HG03457 (cell line): ENCODE measurements around the gene FGF6.
"Not testable (repeated sequence)": the region's sequence is repeated elsewhere in the genome, so short reads cannot be mapped to it uniquely, and the experiment has no call there.

Experiments used
- ATAC-seq: cut with Tn5 transposase; IDR thresholded peaks from one replicate; pipeline ENCODE4 v1.9.1; 2021; ENCODE audit warnings: moderate number of reproducible peaks; ENCODE audit not compliant: unreplicated experiment

Gene FGF6, protein sequence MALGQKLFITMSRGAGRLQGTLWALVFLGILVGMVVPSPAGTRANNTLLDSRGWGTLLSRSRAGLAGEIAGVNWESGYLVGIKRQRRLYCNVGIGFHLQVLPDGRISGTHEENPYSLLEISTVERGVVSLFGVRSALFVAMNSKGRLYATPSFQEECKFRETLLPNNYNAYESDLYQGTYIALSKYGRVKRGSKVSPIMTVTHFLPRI

DNA sequence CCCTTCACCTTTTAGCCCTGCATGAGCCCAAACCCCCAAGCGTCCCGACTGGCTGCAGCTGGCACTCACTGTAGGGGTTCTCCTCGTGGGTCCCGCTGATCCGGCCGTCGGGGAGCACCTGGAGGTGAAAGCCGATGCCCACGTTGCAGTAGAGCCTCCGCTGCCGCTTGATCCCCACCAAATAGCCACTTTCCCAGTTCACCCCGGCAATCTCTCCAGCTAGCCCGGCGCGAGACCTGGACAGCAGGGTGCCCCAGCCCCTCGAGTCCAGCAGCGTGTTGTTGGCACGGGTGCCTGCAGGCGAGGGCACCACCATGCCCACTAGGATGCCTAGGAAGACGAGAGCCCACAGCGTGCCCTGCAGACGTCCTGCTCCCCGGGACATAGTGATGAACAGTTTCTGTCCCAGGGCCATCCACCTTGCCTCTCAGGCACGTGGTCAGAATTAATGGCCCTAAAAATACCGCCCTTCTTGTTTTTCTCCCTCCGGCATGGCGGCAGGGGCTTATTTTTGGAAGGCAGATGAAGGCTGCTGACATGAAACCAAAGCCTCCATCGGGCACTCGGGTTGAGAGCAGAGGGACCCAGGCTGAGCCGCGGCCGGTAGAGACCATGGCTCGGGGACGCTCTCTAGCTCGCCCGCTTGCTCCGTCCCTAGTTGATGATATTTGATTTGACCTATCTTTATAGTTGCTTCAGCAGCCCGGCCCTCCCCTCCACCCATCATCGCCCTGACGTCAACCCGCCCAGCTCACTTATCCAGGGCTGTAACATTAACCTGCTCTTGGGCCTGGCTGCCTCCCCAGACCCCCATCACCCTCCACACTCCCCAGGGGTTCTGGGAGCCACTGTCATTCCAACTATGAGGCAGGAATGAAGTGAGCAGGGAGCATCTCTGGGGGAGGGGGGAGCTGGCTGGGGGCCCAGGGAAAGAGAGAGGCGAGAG is at the start of gene FGF6:
Gene FGF6 (minus strand): TSS at position 660 of the 946 bp plus-strand sequence. CDS start 245 bp downstream, at position 415.
- ATAC-seq: no peak

DNA sequence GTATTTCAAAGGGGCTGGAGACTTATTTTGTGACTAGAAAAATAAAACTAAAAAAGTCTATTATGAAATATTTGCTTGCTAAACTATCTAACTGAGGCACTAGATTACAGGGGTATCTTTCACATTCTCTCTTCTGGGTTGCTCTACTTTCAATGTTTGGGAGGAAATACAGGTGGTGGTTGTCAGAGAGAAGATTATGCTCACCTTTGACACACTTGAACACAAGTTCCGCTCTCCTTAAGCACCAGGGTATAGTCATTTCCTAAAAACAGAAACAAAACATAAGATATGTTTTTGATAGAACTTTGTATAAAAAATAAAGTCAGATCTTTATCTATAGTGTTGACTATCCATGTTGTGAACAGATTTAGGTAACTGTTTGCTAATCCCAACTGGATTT is 45.4 kb upstream of the FGF6 start:
- ATAC-seq: no peak

DNA sequence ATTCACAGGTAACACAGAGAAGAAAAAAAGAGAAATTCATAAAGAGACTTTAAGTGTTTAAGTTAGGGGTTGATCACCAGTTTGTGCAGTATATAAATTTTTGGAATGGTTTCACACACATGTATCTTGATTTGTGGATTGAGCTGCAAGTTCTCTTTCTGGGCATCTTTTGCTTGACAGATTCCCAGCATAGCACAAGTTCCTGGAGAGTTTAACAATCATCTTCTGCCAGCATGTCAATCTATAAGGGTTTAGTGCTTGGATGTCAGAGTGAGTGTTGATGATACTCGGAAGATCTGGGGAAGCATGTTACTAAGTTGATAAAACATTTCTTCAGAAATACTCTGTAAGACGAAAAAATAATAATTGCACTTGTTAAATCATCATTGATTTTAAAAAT is 43.9 kb upstream of the FGF6 start:
- no peak for ATAC-seq

DNA sequence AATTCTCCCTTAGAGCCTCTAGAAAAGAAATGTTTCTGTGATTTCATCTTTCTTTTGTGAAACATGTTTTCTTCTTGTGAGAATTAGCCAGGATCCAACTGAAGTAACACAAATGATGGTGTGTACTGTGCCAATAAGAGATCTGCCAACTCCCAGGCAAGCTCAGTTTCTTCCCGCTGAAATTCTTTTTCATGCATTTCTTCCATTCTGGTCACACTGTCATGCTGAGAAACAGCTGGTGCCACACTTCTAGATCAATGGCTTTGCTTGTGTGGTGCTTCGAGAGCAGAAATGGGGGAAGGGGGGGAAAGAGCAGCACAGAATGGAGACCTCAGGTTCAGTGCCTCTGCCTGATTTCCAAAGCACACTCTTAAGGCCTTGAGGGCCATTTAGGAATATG is 41.4 kb upstream of the FGF6 start:
- no peak for ATAC-seq

DNA sequence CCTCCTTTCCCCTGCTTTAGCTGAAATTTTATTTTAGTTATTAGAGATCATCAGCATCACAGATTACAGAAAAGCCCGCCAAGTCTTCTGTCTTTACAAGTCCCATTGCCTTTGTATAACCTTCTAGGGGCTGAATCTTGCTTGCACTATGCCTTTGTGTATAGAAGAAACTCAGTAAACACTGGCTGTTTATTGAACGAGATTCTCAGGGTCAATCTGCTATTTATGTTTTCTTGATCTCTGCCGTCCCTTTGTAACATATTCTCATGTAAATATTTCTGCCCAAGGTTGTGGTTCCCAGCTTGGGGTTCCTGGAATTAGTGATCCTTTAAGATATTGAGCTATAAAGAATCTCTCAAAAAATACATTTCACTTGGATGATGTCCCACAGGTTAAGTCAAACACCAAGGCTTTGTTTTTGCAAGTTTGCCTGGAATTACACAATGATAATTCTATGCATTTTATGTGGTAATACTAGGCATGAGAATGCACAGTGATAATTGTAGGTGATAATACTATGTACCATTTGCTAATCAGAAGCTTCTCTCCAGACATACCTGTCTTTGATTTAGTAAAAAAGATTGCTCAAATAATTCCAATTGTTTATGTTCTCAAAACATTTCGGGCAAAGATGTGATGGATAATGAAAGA is 40.6 kb upstream of the FGF6 start:
- no peak for ATAC-seq

DNA sequence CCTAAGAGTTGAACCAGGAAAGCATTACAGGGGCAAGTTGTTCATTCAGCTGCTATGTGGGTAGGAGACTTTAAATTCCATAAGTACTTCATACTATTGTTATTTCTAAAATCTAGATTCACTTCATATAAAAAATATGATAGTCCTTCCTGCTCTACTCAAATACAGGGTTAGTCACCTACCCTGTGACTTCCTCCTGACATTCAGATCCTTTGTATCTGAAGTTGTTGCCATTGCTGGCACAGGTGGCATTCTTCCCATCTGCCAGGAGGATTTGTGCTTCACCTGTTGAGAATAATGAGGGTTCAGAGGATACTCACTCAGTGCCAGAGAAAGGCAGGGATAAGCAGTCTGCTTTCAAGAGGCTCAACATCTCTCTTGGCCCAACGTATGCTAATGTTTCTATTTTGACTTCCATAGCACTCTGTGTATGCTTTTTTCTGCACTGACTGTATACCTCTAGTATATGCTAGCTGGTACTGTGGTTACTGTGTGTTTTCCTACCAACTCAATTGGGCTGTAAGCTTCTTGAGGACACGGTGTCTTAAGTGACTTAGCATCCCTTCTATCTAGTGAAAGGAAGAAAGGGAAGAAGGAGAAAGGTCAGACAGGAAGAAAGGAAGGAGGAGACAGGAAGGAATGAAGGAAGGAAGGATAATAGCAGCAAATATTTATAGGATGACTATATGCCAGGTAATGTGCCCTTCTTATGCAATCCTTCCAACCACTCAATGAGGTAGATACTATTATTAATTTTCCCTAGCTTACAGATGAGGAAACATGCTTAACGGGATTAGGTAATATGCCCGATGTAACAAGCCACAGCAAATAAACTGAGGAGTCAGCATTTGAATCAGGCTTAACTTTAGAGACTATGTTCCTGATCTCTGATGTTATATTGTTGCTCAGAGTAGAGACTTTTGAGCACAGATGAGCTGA is 38.5 kb upstream of the FGF6 start:
- ATAC-seq: no peak

DNA sequence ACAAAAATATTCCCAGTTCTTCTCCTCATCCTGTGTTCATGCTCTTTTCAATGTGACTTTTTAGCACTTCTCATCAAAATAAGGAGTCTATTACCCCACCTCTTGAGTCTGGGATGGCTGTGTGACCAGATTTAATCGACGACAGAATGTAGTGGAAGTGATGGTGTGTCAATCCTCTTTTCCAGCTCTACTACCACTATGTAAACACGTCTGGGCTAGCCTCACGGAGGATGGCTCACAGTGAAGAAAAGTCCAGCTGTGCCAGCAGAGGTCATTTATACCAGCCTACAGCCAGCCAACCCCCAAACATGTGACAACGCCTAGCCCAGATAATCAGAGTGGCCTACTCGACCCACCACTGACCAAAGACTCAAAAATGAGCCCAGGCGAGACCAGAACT is 37.3 kb upstream of the FGF6 start:
- ATAC-seq: no peak

DNA sequence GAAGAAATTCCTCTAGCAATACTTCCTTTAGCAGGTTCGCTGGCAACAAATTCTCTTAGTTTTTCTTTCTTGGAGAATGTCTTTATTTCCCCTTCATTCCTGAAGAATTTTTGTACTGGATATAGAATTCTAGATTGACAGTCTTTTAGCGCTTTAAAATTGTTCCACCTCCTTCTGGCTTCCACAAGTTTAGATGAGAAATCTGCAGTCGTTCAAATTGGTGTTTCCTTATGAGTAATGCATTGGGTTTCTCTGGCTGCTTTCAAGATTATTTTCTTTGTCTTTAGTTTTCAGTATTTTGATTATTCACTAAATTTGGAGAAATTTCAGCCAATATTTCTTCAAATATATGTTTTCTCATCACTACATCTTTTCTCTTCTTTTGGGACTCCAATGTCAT is 33.3 kb upstream of the FGF6 start:
- ATAC-seq: no peak

DNA sequence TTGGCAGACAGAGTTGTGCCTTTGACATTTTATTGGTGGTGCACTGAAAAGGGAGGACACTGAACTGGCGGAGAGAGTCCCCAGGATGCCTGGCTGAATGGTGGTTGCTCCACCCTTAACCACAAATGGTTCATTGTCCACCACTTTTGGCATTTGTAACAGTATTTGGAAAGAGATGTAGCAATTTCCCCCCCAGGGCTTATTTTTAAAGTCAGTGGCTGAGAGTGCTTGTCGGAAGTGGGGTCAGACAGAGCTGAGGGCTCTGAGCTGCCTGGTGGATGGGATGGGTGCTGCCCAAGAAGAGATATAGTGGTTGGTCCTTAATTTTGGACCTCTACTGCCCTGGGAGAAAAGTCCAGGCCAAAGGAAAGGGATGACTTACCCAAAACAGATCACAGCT is 31.5 kb upstream of the FGF6 start:
- no peak for ATAC-seq

DNA sequence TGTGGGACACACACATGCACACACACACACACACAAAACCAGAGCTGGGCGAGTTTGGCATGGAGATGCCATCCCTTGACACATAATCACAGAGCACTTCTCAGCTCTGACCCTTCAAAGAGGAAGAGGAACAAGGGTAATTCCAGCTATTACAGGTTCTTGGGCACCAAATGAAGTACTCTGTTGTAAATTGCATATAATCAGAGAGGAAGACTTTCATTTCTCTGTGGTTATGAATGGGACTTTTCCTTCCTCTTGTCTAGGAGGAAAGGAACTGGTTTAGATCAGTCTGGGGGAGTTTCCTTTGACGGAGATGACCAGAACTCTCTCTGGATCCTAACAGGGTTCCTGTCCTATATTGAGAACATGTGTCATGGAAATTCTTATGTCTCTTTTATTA is 26.4 kb upstream of the FGF6 start:
- no peak for ATAC-seq

DNA sequence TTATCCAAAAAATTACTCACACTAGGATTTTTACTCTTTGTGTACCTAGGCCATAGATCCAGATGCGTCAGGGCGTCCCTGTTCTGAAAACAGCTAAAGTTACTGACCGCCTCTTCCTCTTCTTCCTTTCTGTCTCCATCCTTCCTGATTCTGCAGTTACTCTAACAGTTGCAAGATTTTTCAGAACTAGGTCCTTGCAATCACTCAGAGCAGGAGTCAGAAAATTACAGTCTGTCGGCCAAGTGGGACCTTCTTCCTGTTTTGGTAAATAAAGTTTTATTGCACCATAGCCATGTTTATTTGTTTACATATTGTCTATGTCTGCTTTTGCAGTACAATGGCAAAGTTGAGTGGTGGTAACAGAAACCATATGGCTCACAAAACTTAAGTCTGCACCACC is 25.6 kb upstream of the FGF6 start:
- ATAC-seq: no peak

DNA sequence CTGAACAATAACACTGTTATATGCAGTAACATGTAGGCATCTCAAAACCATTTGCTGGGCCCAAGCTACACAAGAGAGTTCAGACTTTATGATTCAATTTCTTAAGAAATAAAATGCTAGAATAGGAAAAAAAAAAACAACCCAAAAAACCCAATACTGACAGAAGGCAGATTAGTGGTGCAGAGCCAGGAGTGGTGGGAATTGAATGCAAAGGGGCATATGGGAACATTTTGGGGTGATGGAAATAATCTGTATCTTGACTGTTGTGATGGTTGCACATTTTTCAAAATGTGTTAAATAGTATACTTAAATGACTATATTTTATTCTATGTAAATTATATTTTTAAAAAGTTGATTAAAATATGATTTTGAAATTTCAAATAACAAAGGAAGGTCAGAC is 23.4 kb upstream of the FGF6 start:
- ATAC-seq: no peak

DNA sequence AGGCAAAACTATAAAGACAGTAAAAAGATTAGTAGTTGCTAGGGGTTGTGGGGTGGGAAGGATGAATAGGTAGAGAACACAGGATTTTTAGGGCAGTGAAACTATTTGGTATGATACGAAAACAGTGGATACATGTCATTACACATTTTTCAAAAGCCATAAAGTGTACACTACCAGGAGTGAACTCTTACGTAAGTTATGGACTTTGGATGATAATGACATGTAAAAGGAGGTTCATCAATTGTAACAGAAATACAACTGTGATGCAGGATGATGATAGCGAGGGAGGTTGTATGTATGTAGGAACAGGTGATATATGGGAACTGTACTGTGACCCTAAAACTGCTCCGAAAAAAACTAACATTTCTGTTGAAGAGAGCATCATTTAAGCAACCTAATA is 15.1 kb upstream of the FGF6 start:
- ATAC-seq: no peak

DNA sequence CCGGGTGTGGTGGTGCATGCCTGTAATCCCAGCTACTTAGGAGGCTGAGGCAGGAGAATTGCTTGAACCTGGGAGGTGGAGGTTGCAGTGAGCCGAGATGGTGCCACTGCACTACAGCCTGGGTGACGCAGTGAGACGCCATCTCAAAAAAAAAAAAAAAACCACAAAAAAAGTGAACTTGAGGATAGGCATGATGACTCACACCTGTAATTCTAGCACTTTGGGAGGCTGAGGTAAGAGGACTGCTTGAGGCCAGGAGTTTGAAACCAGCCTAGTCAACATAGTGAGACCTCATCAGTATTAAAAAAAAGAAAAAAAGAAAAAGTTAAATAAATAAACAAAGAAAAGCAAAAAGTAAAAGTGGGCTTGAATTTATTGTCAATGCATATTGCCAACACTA is 10.2 kb upstream of the FGF6 start:
- not testable (repeated sequence) for ATAC-seq

DNA sequence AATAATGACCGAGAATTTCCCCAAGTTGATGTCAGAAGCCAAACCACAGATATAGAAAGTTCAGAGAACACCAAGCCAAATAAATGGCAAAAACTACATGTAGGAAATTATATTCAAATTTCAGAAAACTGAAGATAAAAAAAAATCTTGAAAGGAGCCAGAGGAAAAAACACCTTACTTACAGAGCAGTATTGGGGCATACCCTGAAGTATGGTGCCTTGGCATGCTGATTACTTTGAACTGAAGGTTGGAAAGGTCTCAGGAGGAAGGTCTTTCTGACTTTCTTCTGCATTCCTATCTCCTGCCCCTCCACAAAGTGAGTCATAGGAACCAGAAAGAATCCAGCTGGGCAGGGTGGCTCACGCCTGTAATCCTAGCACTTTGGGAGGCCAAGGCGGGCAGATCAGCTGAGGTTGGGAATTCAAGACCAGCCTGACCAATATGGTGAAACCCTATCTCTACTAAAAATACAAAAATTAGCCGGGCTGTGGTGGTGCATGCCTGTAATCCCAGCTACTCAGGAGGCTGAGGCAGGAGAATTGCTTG is 8.8 kb upstream of the FGF6 start:
- ATAC-seq: no peak

DNA sequence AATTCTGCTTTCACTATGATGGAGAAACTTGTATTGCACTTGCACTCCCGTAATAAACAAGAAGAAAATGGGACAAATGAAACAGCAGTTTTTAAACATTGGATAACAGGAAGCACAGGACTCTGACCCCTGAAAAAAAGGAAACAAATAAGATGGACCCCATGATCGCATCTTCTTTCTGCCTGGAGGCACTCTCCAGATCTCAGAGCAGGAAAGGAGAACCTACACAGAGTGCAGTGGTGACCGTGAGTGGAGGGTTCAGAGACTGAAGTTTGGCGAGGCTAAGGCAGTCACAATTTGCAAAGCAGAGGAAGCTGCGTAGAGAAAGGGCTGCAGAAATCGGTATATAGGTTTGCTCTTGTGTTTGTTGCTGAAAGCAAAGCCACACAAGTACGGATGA is 6.1 kb upstream of the FGF6 start:
- ATAC-seq: no peak

DNA sequence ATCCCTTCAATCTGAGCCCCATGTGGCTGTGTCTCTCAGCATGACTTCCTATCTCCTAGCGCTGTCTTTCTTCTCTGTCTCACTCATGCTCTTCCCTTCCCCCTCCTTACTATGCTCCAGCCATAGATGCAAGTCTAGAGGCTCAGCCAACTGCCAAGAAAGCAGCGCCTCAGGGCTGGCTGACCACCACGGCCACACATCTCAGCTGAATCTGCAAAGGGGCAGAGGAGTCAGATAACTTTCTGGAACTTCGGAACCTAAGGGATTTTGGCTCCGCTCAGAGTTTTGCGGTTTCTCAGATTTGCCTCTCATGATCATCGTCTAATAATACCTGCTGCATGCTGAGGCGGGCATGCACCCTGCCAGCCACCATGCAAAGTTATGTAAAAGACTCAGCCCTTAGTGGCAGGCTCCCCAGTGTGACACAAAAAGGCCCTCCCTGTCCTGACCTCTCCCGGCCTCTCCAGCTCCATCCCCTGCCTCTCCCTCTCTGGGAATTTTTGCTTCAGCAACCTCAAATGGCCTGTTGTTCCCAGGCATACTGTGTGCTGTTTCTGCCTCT is 5.0 kb upstream of the FGF6 start:
- ATAC-seq: no peak

DNA sequence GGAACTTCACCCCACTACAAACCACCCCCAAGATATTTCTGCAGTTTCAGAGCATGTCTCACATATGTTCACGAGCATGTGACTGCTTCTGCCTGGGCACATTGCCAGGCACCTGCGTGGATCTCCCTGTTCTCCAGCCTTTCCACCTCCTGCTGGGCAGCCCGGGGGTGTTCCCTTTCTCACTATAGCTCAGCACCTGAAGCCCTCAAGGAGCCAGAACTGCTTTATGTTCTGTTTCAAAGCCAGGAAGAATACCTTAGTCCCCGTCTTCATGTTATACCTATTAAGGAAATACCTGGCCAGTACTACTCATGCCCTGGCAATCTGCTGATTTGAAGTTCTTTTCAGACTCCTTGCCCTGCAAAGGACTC is 4.2 kb upstream of the FGF6 start:
- ATAC-seq: no peak

DNA sequence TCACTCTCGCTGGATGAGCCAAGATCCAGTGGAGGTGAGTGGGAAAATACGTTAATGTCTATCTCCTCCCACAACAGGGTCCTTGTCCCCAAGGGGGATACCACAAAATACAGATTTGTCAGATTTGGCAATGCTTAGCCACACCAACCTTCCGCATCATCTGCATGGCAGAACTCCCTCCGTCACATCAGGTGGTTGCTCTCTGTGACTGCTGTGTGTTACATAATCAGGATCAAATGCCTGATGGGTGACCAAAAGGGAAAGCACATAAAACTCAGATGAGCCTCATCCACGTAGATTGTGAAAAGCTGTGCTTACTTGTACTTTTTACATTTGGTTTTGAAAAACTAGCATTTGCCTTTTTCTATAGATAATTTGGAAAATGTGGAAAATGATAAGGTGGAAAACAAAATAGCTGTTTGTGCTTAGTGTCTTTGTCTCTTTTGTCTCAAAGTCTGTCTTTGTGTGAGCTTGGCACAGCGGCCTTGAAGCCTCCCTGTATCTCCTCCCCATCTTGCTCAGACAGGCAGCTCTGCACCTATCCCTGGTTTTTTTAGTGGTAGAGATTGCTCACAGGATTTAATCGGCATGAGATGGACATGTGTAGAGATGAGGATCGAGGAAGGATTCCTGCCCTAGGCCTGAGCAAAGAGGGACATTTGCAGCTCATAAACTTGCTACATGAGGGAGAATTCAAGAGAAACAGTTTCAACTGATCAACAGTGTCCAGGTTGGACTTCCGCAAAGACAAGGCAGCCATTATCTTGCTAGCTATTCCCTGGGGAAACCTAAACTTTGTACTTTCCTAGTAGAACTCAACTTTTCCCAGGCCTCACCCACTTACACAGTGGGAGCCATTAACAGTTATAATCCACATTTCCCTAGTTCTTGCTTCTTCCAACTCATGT is 3.6 kb upstream of the FGF6 start:
- ATAC-seq: no peak
